Breast epithelium (tissue), 4 donors: ENCODE measurements around the gene FOXF1. TPM values are rescaled to one million over a fixed set of nuclear protein-coding genes. Genes with fewer than 3 reads are reported as not detected.

Experiments
- DNase-seq, 2 donors: peaks; one replicate each; pipeline ENCODE4 v3.0.0-alpha.2; 2019; ENCODE audit warnings: low spot score in 2 of 2
- H3K27ac ChIP-seq, 2 donors: fragments of 200-600 bp; sonication (generic) in 1 of 2; one replicate each; pipeline ENCODE4 v1.5.1; 2016 to 2019; ENCODE audit warnings: mild to moderate bottlenecking in 1 of 2
- H3K27me3 ChIP-seq, 2 donors: fragments of 200-600 bp; sonication (generic) in 1 of 2; one replicate each; pipeline versions ENCODE4 v1.5.1 to v1.6.0; 2017 to 2019; ENCODE audit warnings: control low read depth in 1 of 2, mild to moderate bottlenecking in 1 of 2
- H3K36me3 ChIP-seq: fragments of 200-600 bp; one replicate; pipeline ENCODE4 v1.5.1; 2019
- H3K4me1 ChIP-seq, 2 donors: fragments of 200-600 bp; sonication (generic); one replicate each; pipeline ENCODE4 v1.5.1; 2016 to 2019; ENCODE audit warnings: control low read depth in 1 of 2
- H3K4me3 ChIP-seq, 3 donors: fragments of 200-600 bp; sonication (generic); 1 replicate in 2 of 3; 2 replicates in 1 of 3; pipeline ENCODE4 v1.5.1; 2016 to 2019; ENCODE audit warnings: mild to moderate bottlenecking in 3 of 3, moderate library complexity in 2 of 3
- H3K9me3 ChIP-seq, 2 donors: fragments of 200-600 bp; sonication (generic) in 1 of 2; one replicate each; pipeline ENCODE4 v1.5.1; 2016 to 2019; ENCODE audit warnings: control low read depth in 1 of 2
- POLR2A ChIP-seq: fragments of 450-650 bp; IDR thresholded peaks from one replicate; pipeline ENCODE4 v1.6.1; 2016; ENCODE audit warnings: antibody characterized with exemption, mild to moderate bottlenecking, moderate library complexity
- POLR2AphosphoS5 ChIP-seq, 3 donors: sonication (generic); formaldehyde crosslinking; IDR thresholded peaks; one replicate each; pipeline ENCODE4 v1.6.1; 2017; ENCODE audit warnings: antibody characterized with exemption in 3 of 3
- intact Hi-C: fragments of 100-400 bp; cut with DNase I; formaldehyde crosslinking; loops from one replicate; pipeline ENCODE4 v1.15.1; 2023; ENCODE audit warnings: low total_unique reads
- total RNA-seq, 3 donors: library from RNA; depleted of rRNA; stranded (reverse); fragments of >200 nt; gene quantifications; one replicate each; pipeline ENCODE4 v1.1.0, GENCODE V29; 2016
- TF ChIP-seq, protein P1 (sequence below), 3 donors: fragments of 450-650 bp; IDR thresholded peaks; one replicate each; pipeline ENCODE4 v1.5.1; 2016 to 2017; ENCODE audit warnings: antibody characterized with exemption in 3 of 3, mild to moderate bottlenecking in 3 of 3, moderate library complexity in 3 of 3

FOXF1 gene
- total RNA-seq, 3 donors from 2014 or later, result 0.15 to 0.66 TPM; not detected in 1

DNA sequence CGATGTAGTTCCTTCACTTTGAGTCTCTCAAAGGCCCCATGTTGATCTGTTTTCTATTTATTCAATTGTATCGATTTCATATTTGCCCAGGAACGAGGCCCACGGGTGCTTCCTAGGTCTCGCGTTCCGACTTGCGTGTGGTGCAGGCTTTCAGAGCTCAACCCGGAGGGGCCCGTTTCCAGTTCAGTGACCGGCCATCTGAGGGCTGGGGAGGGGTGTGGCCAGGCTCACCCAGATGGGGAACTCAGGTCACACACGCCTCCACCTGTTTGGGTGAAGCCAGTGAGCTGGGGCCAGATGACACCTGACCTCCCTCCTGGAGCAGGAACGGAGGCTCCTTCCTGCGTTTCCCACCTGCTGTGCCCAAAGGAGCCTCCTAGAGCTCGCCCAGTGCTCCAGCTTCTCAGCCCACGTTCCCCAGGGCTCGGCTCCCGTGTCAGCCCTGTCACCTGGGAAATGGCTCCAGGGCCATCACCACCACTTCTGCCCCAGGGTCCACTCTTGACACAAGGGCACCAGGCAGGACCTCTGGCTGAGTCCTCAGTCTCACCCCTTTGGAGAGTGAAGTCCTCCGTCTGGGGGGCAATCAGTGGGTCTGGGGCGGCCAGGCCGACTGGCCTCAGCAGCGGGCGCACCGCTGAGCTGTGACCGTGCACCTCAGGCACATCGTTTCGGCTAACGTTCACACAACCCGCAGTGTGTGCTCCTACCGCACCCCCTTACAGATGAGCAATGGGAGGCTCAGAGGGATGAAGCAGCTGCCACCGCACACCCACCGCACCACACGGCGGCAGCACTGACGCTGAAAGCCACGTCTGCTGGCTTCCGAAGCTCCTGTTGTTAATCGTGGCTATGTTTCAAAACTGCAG is 18.0 kb downstream of the FOXF1 start:
- Histone ChIP-seq H3K27ac (no peak overlapping the region), H3K4me1 (no peaks in the 10 kb centered on the region), H3K4me3 (no peak overlapping the region), H3K9me3 (no peaks in the 10 kb centered on the region), H3K27me3 (no peaks in the 10 kb centered on the region), H3K36me3 (no peaks in the 10 kb centered on the region)
- TF ChIP-seq POLR2A (no peak), POLR2AphosphoS5 (IDR thresholded peaks at IDR 0.05) (no peak)
- TF ChIP-seq, protein P1, sequence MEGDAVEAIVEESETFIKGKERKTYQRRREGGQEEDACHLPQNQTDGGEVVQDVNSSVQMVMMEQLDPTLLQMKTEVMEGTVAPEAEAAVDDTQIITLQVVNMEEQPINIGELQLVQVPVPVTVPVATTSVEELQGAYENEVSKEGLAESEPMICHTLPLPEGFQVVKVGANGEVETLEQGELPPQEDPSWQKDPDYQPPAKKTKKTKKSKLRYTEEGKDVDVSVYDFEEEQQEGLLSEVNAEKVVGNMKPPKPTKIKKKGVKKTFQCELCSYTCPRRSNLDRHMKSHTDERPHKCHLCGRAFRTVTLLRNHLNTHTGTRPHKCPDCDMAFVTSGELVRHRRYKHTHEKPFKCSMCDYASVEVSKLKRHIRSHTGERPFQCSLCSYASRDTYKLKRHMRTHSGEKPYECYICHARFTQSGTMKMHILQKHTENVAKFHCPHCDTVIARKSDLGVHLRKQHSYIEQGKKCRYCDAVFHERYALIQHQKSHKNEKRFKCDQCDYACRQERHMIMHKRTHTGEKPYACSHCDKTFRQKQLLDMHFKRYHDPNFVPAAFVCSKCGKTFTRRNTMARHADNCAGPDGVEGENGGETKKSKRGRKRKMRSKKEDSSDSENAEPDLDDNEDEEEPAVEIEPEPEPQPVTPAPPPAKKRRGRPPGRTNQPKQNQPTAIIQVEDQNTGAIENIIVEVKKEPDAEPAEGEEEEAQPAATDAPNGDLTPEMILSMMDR (IDR thresholded peaks at IDR 0.05), result no peak
- intact Hi-C loops, result no loop called here
- no peak for DNase-seq

DNA sequence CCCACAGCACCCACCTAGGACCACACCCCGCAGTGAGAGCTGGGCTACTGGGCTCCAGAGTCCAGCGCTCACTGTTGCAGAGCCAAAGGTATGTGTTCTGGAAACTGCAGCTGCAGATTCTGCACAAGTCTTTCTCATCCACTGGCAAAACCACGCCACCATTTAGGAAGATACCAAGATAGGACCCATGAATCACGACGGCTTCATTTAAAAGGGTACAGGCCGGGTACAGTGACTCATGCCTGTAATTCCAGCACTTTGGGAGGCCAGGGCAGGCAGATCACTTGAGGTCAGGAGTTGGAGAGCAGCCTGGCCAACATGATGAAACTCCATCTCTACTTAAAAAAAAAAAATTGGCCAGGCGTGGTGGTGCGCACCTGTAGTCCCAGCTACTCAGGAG is 18.8 kb downstream of the FOXF1 start:
- Histone ChIP-seq H3K36me3 (no peaks in the 10 kb centered on the region), H3K9me3 (no peaks in the 10 kb centered on the region), H3K27me3 (no peaks in the 10 kb centered on the region), H3K4me1 (no peaks in the 10 kb centered on the region), H3K4me3 (no peak overlapping the region), H3K27ac (no peak overlapping the region)
- no peak for DNase-seq
- no peak for TF ChIP-seq POLR2A
- no peak for TF ChIP-seq POLR2AphosphoS5 (IDR thresholded peaks at IDR 0.05)
- TF ChIP-seq, protein P1 (IDR thresholded peaks at IDR 0.05), result no peak
- intact Hi-C loops, result no loop called here

DNA sequence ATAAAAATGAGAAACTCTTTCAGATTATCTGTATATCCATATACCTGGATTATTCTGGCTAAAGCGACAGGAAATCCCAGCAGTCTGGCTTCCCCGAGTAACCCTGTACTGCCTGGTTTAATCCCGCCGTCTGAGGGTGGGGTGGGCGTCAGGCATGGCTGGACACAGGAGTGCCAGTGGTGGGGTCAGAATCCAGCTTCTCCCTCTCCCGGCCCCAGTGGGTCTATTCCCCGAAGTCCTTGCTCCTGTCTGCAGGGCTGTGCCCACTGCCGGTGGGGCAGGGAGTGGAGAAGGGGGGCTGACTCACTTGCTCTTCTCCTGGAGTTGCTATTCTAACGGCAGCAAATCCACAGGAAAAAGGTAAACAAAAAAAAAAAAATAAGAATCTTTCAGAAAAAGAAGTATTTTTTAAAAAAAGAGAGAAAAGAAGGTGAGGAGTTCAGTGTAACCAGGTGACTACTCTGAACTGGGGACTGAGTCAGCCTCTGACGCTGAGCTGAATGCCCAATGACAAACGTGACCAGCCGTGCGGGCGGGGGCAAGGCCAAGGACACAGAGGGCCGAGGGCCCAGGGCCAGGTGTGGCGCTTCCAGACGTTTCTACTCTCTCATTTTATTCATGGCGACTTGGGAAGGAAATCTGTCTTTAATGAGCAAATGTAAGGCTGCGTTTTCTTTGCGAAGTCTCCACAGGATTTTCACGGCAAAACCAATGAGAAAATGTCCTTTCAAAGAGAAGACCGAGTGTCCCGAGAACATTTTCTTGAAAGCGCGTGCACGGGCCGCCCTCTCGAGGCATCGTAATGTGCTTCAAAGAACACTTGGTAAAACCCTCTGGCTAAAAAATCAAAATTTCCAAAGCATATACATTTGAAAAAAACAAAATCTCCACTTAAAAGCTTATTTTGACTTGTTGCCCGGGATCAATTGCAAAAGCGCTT is 20.2 kb downstream of the FOXF1 start:
- no peaks in the 10 kb centered on the region for H3K4me1 ChIP-seq
- no peaks in the 10 kb centered on the region for H3K36me3 ChIP-seq
- intact Hi-C loops, result no loop called here
- no peak overlapping the region for H3K4me3 ChIP-seq
- DNase-seq, result no peak
- no peaks in the 10 kb centered on the region for H3K27me3 ChIP-seq
- no peaks in the 10 kb centered on the region for H3K9me3 ChIP-seq
- TF ChIP-seq POLR2AphosphoS5 (IDR thresholded peaks at IDR 0.05) (no peak), POLR2A (no peak)
- TF ChIP-seq, protein P1 (IDR thresholded peaks at IDR 0.05), result no peak
- no peak overlapping the region for H3K27ac ChIP-seq

DNA sequence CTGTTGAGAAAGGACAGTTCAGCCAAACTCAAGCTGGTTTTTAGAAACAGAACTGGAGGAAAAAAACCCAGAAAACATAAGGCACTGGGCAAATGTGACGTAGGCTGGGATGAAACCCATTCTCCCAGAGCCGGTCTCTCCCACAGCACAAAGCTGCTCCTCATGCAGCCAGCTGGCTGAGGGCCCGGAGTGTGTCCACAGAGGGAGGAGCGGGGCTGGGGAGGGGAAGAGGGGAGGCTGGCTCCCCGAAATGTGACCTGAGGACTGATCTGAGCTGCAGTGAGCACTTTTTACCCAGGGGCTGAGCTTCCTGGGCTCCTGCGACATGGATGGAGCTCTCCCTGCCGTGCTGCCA is 20.8 kb downstream of the FOXF1 start:
- no peaks in the 10 kb centered on the region for H3K36me3 ChIP-seq
- no peak overlapping the region for H3K27ac ChIP-seq
- intact Hi-C loops, result no loop called here
- TF ChIP-seq, protein P1 (IDR thresholded peaks at IDR 0.05), result no peak
- TF ChIP-seq POLR2A (no peak), POLR2AphosphoS5 (IDR thresholded peaks at IDR 0.05) (no peak)
- H3K4me3 ChIP-seq, result no peak overlapping the region
- no peak for DNase-seq
- H3K4me1 ChIP-seq, result no peaks in the 10 kb centered on the region
- no peaks in the 10 kb centered on the region for H3K9me3 ChIP-seq
- no peaks in the 10 kb centered on the region for H3K27me3 ChIP-seq
